ENCODE measurements around the gene APP. TPM values are rescaled to one million over a fixed set of nuclear protein-coding genes. Genes with fewer than 3 reads are reported as not detected.

APP gene
- total RNA-seq, 1 experiment from 2014 or later = 560 TPM

GRCh38 chr21:26188422-26188821, 17.9 kb upstream of the APP start (continued):
- TF ChIP-seq, protein P1, sequence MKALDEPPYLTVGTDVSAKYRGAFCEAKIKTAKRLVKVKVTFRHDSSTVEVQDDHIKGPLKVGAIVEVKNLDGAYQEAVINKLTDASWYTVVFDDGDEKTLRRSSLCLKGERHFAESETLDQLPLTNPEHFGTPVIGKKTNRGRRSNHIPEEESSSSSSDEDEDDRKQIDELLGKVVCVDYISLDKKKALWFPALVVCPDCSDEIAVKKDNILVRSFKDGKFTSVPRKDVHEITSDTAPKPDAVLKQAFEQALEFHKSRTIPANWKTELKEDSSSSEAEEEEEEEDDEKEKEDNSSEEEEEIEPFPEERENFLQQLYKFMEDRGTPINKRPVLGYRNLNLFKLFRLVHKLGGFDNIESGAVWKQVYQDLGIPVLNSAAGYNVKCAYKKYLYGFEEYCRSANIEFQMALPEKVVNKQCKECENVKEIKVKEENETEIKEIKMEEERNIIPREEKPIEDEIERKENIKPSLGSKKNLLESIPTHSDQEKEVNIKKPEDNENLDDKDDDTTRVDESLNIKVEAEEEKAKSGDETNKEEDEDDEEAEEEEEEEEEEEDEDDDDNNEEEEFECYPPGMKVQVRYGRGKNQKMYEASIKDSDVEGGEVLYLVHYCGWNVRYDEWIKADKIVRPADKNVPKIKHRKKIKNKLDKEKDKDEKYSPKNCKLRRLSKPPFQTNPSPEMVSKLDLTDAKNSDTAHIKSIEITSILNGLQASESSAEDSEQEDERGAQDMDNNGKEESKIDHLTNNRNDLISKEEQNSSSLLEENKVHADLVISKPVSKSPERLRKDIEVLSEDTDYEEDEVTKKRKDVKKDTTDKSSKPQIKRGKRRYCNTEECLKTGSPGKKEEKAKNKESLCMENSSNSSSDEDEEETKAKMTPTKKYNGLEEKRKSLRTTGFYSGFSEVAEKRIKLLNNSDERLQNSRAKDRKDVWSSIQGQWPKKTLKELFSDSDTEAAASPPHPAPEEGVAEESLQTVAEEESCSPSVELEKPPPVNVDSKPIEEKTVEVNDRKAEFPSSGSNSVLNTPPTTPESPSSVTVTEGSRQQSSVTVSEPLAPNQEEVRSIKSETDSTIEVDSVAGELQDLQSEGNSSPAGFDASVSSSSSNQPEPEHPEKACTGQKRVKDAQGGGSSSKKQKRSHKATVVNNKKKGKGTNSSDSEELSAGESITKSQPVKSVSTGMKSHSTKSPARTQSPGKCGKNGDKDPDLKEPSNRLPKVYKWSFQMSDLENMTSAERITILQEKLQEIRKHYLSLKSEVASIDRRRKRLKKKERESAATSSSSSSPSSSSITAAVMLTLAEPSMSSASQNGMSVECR (CRISPR knock-in tag; IDR thresholded peaks at IDR 0.05; ENCODE audit: borderline replicate concordance) = no peak
- TF ChIP-seq, protein P2, sequence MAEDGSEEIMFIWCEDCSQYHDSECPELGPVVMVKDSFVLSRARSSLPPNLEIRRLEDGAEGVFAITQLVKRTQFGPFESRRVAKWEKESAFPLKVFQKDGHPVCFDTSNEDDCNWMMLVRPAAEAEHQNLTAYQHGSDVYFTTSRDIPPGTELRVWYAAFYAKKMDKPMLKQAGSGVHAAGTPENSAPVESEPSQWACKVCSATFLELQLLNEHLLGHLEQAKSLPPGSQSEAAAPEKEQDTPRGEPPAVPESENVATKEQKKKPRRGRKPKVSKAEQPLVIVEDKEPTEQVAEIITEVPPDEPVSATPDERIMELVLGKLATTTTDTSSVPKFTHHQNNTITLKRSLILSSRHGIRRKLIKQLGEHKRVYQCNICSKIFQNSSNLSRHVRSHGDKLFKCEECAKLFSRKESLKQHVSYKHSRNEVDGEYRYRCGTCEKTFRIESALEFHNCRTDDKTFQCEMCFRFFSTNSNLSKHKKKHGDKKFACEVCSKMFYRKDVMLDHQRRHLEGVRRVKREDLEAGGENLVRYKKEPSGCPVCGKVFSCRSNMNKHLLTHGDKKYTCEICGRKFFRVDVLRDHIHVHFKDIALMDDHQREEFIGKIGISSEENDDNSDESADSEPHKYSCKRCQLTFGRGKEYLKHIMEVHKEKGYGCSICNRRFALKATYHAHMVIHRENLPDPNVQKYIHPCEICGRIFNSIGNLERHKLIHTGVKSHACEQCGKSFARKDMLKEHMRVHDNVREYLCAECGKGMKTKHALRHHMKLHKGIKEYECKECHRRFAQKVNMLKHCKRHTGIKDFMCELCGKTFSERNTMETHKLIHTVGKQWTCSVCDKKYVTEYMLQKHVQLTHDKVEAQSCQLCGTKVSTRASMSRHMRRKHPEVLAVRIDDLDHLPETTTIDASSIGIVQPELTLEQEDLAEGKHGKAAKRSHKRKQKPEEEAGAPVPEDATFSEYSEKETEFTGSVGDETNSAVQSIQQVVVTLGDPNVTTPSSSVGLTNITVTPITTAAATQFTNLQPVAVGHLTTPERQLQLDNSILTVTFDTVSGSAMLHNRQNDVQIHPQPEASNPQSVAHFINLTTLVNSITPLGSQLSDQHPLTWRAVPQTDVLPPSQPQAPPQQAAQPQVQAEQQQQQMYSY (CRISPR knock-in tag; IDR thresholded peaks at IDR 0.05) = no peak
- TF ChIP-seq JAZF1 (CRISPR knock-in tag; IDR thresholded peaks at IDR 0.05) (no peak), ATF1 (CRISPR knock-in tag; IDR thresholded peaks at IDR 0.05) (no peak), ZNF671 (CRISPR knock-in tag; IDR thresholded peaks at IDR 0.05) (no peak), E2F1 (CRISPR knock-in tag; IDR thresholded peaks at IDR 0.05) (no peak), NR1H2 (CRISPR knock-in tag; IDR thresholded peaks at IDR 0.05) (no peak), PRRX2 (CRISPR knock-in tag; IDR thresholded peaks at IDR 0.05) (no peak), ZNF416 (CRISPR knock-in tag; IDR thresholded peaks at IDR 0.05) (no peak)

- no peak overlapping the region for H3K4me3 Mint-ChIP-seq
- ChIA-PET CTCF (no interaction called here), POLR2A (no interaction called here)
- H3K27me3 Mint-ChIP-seq (ENCODE audit: low read depth) = no peaks in the 10 kb centered on the region; the same call in 1 of the 2 replicates
- DNase-seq (ENCODE audit: low spot score) (no peak), ATAC-seq (no peak)
- H3K36me3 Mint-ChIP-seq = peaks cover 29% of the 10 kb centered on the region
- no peaks in the 10 kb centered on the region for H3K4me1 Mint-ChIP-seq
- peaks cover 38% of the 10 kb centered on the region for H3K9me3 Mint-ChIP-seq
- H3K27ac Mint-ChIP-seq = no peak overlapping the region
- no peak for TF ChIP-seq IRF1 (CRISPR knock-in tag; IDR thresholded peaks at IDR 0.05)
- TF ChIP-seq, protein P3, sequence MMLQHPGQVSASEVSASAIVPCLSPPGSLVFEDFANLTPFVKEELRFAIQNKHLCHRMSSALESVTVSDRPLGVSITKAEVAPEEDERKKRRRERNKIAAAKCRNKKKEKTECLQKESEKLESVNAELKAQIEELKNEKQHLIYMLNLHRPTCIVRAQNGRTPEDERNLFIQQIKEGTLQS (CRISPR knock-in tag; conservative IDR thresholded peaks at IDR 0.05) = no peak
- TF ChIP-seq AFF4 (CRISPR knock-in tag; IDR thresholded peaks at IDR 0.05; ENCODE audit: borderline replicate concordance) = no peak
- TF ChIP-seq, protein P1 (CRISPR knock-in tag; IDR thresholded peaks at IDR 0.05; ENCODE audit: borderline replicate concordance) = no peak
- TF ChIP-seq NR2C2 (CRISPR knock-in tag; IDR thresholded peaks at IDR 0.05) = no peak
- no peak for TF ChIP-seq PREB (CRISPR knock-in tag; IDR thresholded peaks at IDR 0.05; ENCODE audit: borderline replicate concordance)
- no peak for TF ChIP-seq GRHL2 (CRISPR knock-in tag; IDR thresholded peaks at IDR 0.05; ENCODE audit: insufficient replicate concordance, severe bottlenecking)
- TF ChIP-seq NR3C1 (CRISPR knock-in tag; conservative IDR thresholded peaks at IDR 0.05; ENCODE audit: low read depth) = no peak
Observed at GRCh38 chr21:26185446-26185845, 14.9 kb upstream of the APP start.
